ENCODE data around the gene LRBA. TPM values are rescaled to one million over a fixed set of nuclear protein-coding genes. Genes with fewer than 3 reads are reported as not detected.

LRBA gene
- polyA plus RNA-seq, 2 of the 4 experiments (the other 2 are of a cell fraction), result 10.7 to 25.1 TPM

DNA sequence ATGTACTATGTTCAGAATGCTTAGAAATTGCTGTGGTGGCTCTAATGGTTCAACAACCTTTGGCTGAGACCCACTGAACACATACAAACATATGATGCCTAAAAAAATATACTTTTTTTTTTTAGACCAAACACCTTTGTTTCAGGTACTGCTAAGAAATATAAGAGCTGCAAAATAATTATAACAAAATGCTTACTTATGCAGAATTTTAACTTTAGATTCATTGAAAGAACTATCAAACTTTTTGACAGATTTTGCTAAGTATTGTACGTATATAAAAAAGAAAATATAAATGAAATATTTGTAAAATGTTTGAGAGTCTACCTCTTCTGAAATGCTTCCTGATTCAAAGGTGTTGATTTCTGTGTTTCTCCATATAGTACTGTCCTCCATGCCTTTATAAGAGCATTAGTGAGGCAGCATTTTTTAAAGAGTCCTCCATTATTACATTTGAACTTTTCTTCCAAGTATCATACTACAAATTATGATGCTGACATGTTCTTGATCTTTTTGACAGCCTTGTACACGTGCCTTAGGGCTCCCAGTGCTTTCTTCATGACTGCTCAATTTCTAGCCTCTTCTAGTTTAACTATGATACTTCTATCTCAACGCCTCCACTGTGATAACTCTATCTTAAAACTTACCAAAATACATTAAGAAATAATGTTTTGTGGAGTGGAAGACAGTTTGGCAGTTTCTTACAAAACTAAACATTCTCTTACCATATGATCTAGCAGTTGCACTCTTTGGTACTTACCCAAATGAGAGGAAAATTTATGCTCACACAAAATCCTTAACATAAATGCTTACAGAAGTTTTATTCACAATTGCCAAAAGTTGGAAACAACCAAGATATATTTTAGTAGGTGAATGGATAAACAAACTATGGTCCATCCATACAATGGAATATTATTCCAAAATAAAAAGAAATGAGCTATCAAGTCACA lies 645.4 kb downstream of the LRBA start:
- no peaks in the 10 kb centered on the region for H3K9me3 ChIP-seq
- WGBS (ENCODE audit: missing lambda C conversion rate), result 83% methylated on average over 3 of the region's 3 CpGs
- no peak overlapping the region for H3K4me3 ChIP-seq
- H3K4me2 ChIP-seq, result no peak overlapping the region
- TF ChIP-seq, protein P1, sequence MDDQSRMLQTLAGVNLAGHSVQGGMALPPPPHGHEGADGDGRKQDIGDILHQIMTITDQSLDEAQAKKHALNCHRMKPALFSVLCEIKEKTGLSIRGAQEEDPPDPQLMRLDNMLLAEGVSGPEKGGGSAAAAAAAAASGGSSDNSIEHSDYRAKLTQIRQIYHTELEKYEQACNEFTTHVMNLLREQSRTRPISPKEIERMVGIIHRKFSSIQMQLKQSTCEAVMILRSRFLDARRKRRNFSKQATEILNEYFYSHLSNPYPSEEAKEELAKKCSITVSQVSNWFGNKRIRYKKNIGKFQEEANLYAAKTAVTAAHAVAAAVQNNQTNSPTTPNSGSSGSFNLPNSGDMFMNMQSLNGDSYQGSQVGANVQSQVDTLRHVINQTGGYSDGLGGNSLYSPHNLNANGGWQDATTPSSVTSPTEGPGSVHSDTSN (IDR thresholded peaks at IDR 0.05), result no peak
- TF ChIP-seq POLR2A (IDR thresholded peaks at IDR 0.05; ENCODE audit: low read length) (no peak), RARB (CRISPR knock-in tag; IDR thresholded peaks at IDR 0.05) (no peak), EHMT2 (IDR thresholded peaks at IDR 0.05; ENCODE audit: low read depth) (no peak), NFE2L2 (conservative IDR thresholded peaks at IDR 0.05; ENCODE audit: low read length) (no peak), CHD2 (IDR thresholded peaks at IDR 0.05; ENCODE audit: low read length, partially characterized antibody) (no peak), NR3C1 (IDR thresholded peaks at IDR 0.05) (no peak), RFX5 (IDR thresholded peaks at IDR 0.05) (no peak), MAFK (IDR thresholded peaks at IDR 0.05; ENCODE audit: partially characterized antibody) (no peak)
- FAIRE-seq, result no peak
- ChIA-PET CTCF (no interaction called here), POLR2A (no interaction called here)
- H3K4me1 ChIP-seq, result no peaks in the 10 kb centered on the region
- no peak overlapping the region for H3K27ac ChIP-seq
- no peak for DNase-seq (ENCODE audit: low read depth in 1 of 2, low spot score in 1 of 2)
- no peak for ATAC-seq

DNA sequence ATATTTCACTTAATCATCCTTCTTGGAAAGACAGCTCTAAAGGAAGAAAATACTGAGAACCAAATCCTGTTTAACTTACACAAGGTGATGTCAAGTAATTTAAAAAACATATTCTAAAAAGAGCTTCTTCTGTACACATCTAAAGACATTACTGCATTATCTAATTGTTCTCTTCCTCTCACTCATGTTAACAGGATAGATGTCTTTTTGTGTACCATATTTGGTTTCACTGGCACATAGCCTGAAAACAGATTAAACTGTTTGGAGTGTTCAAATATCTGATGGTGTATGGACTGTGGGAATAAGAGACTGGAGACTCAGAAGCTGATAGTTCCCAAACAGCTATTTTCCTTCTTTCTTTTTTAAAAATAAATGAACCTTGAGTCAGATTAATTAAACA lies 646.4 kb downstream of the LRBA start:
- no peak for FAIRE-seq
- H3K4me2 ChIP-seq, result no peak overlapping the region
- TF ChIP-seq RAD21 (conservative IDR thresholded peaks at IDR 0.05 in 1 of 2, IDR thresholded peaks at IDR 0.05 in 1 of 2), result no peak
- no peak for TF ChIP-seq JUN (IDR thresholded peaks at IDR 0.05)
- no peak for TF ChIP-seq PHF8 (IDR thresholded peaks at IDR 0.05; ENCODE audit: borderline replicate concordance, low read depth)
- no peak for TF ChIP-seq MYC (IDR thresholded peaks at IDR 0.05; ENCODE audit: borderline replicate concordance, low read length)
- TF ChIP-seq HOXB13 (CRISPR knock-in tag; IDR thresholded peaks at IDR 0.05; ENCODE audit: low read depth), result no peak
- TF ChIP-seq MAZ (IDR thresholded peaks at IDR 0.05; ENCODE audit: borderline replicate concordance, low read depth, low read length), result no peak
- TF ChIP-seq FOXS1 (CRISPR knock-in tag; IDR thresholded peaks at IDR 0.05), result no peak
- TF ChIP-seq, protein P2, sequence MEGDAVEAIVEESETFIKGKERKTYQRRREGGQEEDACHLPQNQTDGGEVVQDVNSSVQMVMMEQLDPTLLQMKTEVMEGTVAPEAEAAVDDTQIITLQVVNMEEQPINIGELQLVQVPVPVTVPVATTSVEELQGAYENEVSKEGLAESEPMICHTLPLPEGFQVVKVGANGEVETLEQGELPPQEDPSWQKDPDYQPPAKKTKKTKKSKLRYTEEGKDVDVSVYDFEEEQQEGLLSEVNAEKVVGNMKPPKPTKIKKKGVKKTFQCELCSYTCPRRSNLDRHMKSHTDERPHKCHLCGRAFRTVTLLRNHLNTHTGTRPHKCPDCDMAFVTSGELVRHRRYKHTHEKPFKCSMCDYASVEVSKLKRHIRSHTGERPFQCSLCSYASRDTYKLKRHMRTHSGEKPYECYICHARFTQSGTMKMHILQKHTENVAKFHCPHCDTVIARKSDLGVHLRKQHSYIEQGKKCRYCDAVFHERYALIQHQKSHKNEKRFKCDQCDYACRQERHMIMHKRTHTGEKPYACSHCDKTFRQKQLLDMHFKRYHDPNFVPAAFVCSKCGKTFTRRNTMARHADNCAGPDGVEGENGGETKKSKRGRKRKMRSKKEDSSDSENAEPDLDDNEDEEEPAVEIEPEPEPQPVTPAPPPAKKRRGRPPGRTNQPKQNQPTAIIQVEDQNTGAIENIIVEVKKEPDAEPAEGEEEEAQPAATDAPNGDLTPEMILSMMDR (IDR thresholded peaks at IDR 0.05), result no peak
- TF ChIP-seq, protein P3, sequence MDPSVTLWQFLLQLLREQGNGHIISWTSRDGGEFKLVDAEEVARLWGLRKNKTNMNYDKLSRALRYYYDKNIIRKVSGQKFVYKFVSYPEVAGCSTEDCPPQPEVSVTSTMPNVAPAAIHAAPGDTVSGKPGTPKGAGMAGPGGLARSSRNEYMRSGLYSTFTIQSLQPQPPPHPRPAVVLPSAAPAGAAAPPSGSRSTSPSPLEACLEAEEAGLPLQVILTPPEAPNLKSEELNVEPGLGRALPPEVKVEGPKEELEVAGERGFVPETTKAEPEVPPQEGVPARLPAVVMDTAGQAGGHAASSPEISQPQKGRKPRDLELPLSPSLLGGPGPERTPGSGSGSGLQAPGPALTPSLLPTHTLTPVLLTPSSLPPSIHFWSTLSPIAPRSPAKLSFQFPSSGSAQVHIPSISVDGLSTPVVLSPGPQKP (IDR thresholded peaks at IDR 0.05; ENCODE audit: low read depth, low read length), result no peak
- no peak for TF ChIP-seq ZFP36 (IDR thresholded peaks at IDR 0.05; ENCODE audit: borderline replicate concordance, partially characterized antibody)
- TF ChIP-seq TFCP2L1 (CRISPR knock-in tag; IDR thresholded peaks at IDR 0.05), result no peak
- no peak for TF ChIP-seq EHMT2 (IDR thresholded peaks at IDR 0.05; ENCODE audit: low read depth)
- TF ChIP-seq NFE2L2 (conservative IDR thresholded peaks at IDR 0.05; ENCODE audit: low read length), result no peak
- no peak for TF ChIP-seq CHD4 (IDR thresholded peaks at IDR 0.05; ENCODE audit: borderline replicate concordance)
- TF ChIP-seq CBX2 (IDR thresholded peaks at IDR 0.05; ENCODE audit: borderline replicate concordance, low read depth), result no peak
- ChIA-PET CTCF (no interaction called here), POLR2A (no interaction called here)
- no peak overlapping the region for H3K4me3 ChIP-seq
- no peaks in the 10 kb centered on the region for H3K9me3 ChIP-seq
- no peak overlapping the region for H3K27ac ChIP-seq
- DNase-seq (ENCODE audit: low read depth in 1 of 2, low spot score in 1 of 2), result no peak
- no peak for ATAC-seq
- no peaks in the 10 kb centered on the region for H3K4me1 ChIP-seq

Measured in A549 (cell line).